Mononuclear cell (primary cell): ENCODE data around the gene ANK3. TPM values are rescaled to one million over a fixed set of nuclear protein-coding genes. Genes with fewer than 3 reads are reported as not detected.

Experiments
- H3K27me3 ChIP-seq: 2 replicates; pipeline ENCODE4 v1.6.0; 2011; ENCODE audit warnings: low read length, control low read depth; ENCODE audit not compliant: insufficient read depth
- H3K4me1 ChIP-seq: 2 replicates; pipeline ENCODE4 v1.5.1; 2011; ENCODE audit warnings: mild to moderate bottlenecking, low read length, control low read depth; ENCODE audit not compliant: insufficient read depth
- H3K4me3 ChIP-seq: 2 replicates; pipeline ENCODE4 v1.5.1; 2011; ENCODE audit warnings: mild to moderate bottlenecking, low read length, moderate library complexity
- H3K9me3 ChIP-seq: 2 replicates; pipeline ENCODE4 v1.5.1; 2011; ENCODE audit warnings: low read depth, mild to moderate bottlenecking, control low read depth, low read length
- total RNA-seq: library from RNA; depleted of rRNA; stranded (reverse); fragments of >200 nt; gene quantifications from one replicate; pipeline ENCODE4 v1.2.3, GENCODE V29; 2012

The ANK3 gene
- total RNA-seq, 1 donor, result 73.0 TPM

GRCh38 chr10:60282771-60283353 is 106.8 kb downstream of the ANK3 start:
- no peaks in the 10 kb centered on the region for H3K27me3 ChIP-seq
- no peaks in the 10 kb centered on the region for H3K4me1 ChIP-seq
- H3K9me3 ChIP-seq, result no peaks in the 10 kb centered on the region
- H3K4me3 ChIP-seq, result no peak overlapping the region

DNA sequence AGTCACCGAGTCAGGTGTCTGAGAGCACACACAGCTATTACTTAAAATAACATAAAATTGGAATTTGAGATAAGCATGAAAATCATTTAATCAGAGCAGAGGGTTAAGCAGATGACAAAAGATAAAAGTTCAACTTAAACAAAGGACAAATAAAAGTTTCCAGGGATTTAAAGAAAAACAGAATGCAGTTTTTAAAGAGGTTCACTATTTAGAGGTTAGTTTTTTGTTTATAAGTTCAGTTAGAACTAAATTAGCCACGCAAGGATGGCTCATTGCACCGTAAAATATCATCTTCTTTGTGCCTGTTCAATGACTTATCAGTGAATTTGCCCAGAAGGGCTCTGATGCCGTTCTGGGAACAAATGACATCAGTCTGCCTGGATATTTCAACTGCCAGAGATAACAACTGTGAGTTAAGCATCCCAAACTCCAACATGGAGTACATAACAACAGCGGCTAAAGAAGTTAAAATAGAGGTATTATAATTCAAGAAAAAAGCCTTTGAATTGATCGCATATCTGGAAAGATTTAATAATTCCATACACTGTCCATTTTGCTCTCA is 107.8 kb downstream of the ANK3 start:
- Histone ChIP-seq H3K9me3 (no peaks in the 10 kb centered on the region), H3K4me1 (no peaks in the 10 kb centered on the region), H3K4me3 (no peak overlapping the region), H3K27me3 (no peaks in the 10 kb centered on the region)

DNA sequence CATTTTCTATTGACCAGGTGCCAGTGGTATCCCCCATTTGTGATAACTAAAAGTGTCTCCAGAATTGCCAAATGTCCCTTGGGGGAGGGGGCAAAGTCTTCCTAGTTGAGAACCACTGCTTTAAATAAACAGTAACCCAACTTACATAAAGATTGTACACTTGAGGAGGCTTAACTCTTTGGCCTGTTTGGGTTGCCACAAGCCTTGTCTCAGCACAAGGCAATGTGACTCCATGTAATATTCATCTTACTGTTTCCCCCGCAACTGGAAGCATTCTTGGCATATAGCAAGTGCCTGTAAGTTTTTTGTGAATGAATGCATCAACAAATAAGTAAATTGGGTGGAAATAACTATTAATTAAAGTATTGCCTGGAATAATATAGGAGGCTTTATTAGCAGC is 108.3 kb downstream of the ANK3 start:
- Histone ChIP-seq H3K9me3 (no peaks in the 10 kb centered on the region), H3K4me3 (no peak overlapping the region), H3K4me1 (no peaks in the 10 kb centered on the region), H3K27me3 (no peaks in the 10 kb centered on the region)

DNA sequence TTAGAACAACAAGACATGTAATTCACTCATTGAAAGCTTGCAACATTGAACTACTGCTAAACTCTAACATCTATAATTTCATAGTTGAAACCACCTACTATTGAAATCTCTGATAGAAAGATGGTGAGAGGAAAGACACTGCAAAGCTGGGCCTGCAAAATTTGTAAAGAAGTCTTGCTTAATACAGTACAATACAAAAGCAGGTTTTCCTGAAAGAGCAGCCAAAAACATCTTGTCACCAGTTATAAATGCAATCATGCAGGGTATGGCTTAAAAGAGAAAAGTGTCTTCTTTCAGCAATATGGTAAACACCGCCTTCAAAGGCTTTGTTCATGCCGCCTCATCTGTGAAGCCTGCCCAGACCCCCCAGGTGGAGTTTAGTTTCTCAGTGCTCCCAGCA is 109.2 kb downstream of the ANK3 start:
- Histone ChIP-seq H3K27me3 (no peaks in the 10 kb centered on the region), H3K9me3 (no peaks in the 10 kb centered on the region), H3K4me1 (no peaks in the 10 kb centered on the region), H3K4me3 (no peak overlapping the region)

GRCh38 chr10:60277656-60278055 is 112.0 kb downstream of the ANK3 start:
- no peaks in the 10 kb centered on the region for H3K9me3 ChIP-seq

GRCh38 chr10:60276232-60276631 is 113.4 kb downstream of the ANK3 start:
- Histone ChIP-seq H3K4me3 (no peak overlapping the region), H3K9me3 (no peaks in the 10 kb centered on the region), H3K4me1 (peaks cover 1% of the 10 kb centered on the region), H3K27me3 (no peaks in the 10 kb centered on the region)

More at GRCh38 chr10:60277656-60278055, 112.0 kb downstream of the ANK3 start:
- Histone ChIP-seq H3K4me1 (no peaks in the 10 kb centered on the region), H3K4me3 (no peak overlapping the region), H3K27me3 (no peaks in the 10 kb centered on the region)

DNA sequence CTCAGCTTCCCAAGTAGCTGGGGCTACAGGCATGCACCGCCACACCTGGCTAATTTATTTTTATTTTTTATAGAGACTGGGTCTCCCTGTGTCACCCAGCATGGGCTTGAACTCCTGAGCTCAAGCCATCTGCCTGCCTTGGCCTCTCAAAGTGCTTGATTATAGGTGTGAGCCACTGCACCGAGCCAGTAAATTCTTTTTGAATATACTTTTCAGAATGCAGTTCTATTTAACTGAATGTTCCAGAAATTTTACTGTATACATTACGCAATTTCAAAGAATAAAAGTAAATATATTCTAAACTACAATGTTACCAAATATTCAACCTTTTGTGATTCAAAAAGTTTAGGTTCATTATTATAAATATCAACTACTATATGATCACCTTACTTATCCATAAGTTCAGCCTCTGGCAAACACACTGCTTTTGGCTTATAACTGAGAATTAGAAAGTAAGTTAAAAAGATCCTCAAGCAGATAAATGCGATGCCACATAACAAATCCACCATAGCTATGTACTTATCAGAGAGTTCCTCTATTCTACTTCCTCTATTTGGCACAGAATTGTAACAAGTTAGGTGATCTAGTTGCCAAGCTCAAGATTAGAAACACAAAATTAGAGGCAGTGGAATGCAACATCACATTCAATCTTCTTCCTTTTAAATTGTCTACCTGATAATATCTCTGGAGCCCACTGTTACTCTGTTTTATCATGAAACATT is 118.2 kb downstream of the ANK3 start:
- Histone ChIP-seq H3K4me3 (no peak overlapping the region), H3K27me3 (no peaks in the 10 kb centered on the region), H3K9me3 (no peaks in the 10 kb centered on the region), H3K4me1 (peaks cover 4% of the 10 kb centered on the region)

GRCh38 chr10:60270426-60270825 is 119.2 kb downstream of the ANK3 start:
- peaks cover 4% of the 10 kb centered on the region for H3K4me1 ChIP-seq
- no peak overlapping the region for H3K4me3 ChIP-seq

DNA sequence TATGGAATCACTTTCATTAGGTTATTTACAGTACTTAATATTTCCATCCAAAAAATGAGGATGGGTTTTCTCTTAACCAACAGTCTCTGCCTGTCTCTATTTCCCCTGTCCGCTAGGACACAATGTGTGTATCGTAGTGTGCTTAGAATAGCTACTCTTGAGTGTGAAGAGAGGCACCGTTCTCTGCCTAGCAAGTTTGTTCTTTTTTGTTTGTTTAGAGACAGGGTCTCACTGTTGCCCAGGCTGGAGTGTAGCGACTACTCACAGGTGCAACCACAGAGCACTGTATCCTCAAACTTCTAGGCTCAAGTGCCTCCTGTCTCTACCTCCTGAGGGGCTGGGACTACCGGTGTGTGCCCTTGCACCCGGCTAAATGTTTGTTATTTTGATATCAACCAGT is 121.9 kb downstream of the ANK3 start:
- Histone ChIP-seq H3K4me1 (peaks cover 4% of the 10 kb centered on the region), H3K4me3 (no peak overlapping the region), H3K9me3 (no peaks in the 10 kb centered on the region), H3K27me3 (no peaks in the 10 kb centered on the region)

More at GRCh38 chr10:60270426-60270825, 119.2 kb downstream of the ANK3 start:
- Histone ChIP-seq H3K27me3 (no peaks in the 10 kb centered on the region), H3K9me3 (no peaks in the 10 kb centered on the region)

DNA sequence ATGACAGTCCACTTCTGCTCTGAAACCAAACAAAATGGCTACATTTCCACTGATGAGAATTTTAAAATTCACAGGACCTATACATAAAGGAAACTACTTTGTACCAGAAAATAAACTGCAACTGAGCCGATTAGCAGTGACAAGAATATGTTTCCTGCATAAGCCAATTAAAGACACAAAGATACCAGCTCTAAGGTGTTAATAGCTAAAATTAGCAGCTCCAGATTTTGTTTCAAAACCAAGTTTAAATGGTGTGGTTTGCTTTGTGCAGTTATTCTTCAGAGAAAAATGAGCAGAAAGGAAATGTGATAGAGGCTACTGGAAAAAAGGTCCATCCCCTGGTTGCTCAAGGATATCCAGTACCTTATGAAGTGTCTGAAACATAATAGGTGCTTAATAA is 123.2 kb downstream of the ANK3 start:
- Histone ChIP-seq H3K4me3 (no peak overlapping the region), H3K9me3 (no peaks in the 10 kb centered on the region), H3K27me3 (no peaks in the 10 kb centered on the region), H3K4me1 (peaks cover 4% of the 10 kb centered on the region)

GRCh38 chr10:60262647-60263126 is 127.0 kb downstream of the ANK3 start:
- Histone ChIP-seq H3K4me1 (no peaks in the 10 kb centered on the region), H3K27me3 (no peaks in the 10 kb centered on the region), H3K9me3 (no peaks in the 10 kb centered on the region), H3K4me3 (no peak overlapping the region)

DNA sequence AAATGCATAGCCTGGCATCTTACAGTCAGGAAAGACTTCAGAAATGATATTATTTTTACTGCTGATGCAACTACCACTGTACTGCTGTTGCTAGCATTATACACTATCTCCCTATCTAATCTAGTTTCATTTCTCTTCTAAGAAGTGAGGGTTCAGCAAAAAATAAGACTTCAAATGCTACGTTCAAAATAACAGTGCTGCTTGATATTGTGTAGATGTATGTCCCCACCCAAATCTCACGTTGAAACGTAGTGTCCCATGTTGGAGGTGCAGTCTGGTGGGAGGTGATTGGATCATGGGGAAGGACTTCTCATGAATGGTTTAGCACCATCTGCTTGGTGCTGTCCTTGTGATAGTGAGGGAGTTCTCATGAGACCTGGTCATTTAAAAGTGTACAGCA is 129.4 kb downstream of the ANK3 start:
- no peaks in the 10 kb centered on the region for H3K4me1 ChIP-seq
- H3K4me3 ChIP-seq, result no peak overlapping the region
- no peaks in the 10 kb centered on the region for H3K27me3 ChIP-seq
- no peaks in the 10 kb centered on the region for H3K9me3 ChIP-seq

- Histone ChIP-seq H3K27me3 (no peaks in the 10 kb centered on the region), H3K4me1 (no peaks in the 10 kb centered on the region), H3K4me3 (no peak overlapping the region), H3K9me3 (no peaks in the 10 kb centered on the region)
Measured at GRCh38 chr10:60258429-60258797, 131.3 kb downstream of the ANK3 start.

GRCh38 chr10:60257767-60258428 is 131.8 kb downstream of the ANK3 start:
- no peaks in the 10 kb centered on the region for H3K4me1 ChIP-seq
- H3K4me3 ChIP-seq, result no peak overlapping the region
- no peaks in the 10 kb centered on the region for H3K27me3 ChIP-seq
- no peaks in the 10 kb centered on the region for H3K9me3 ChIP-seq

- H3K9me3 ChIP-seq, result no peaks in the 10 kb centered on the region
- no peak overlapping the region for H3K4me3 ChIP-seq
- no peaks in the 10 kb centered on the region for H3K27me3 ChIP-seq
- H3K4me1 ChIP-seq, result no peaks in the 10 kb centered on the region
Measured at GRCh38 chr10:60254776-60255175, 134.9 kb downstream of the ANK3 start.
